Endothelial cell of umbilical vein (primary cell): ENCODE data around the gene TMEM94. TPM values are rescaled to one million over a fixed set of nuclear protein-coding genes. Genes with fewer than 3 reads are reported as not detected.

Experiments
- BruUV-seq: library from RNA; stranded (reverse); fragments of 400-500 nt; replicated peaks from 2 replicates; lab custom pipeline; 2021; lab: Mats Ljungman, UMichigan
- CTCF ChIA-PET: fragments of 300-600, 350-600 bp; sonication (Branson Sonifier 250); formaldehyde crosslinking; loops from one replicate; lab custom pipeline; 2021; ENCODE audit warnings: antibody characterized with exemption, inconsistent platforms; lab: Charles Lee
- POLR2A ChIA-PET: fragments of 300-600, 350-600 bp; sonication (Branson Sonifier 250); formaldehyde crosslinking; loops from one replicate; lab custom pipeline; 2021; ENCODE audit warnings: antibody characterized with exemption, inconsistent platforms; lab: Charles Lee
- DNase-seq: peaks from one replicate; pipeline ENCODE4 v3.0.0-alpha.2; 2011; ENCODE audit warnings: low read depth, low spot score
- FAIRE-seq: peaks from 2 replicates; lab custom pipeline; 2011; peaks lifted over from hg19 to GRCh38; lab: Jason Lieb, UNC
- H2AFZ ChIP-seq: 2 replicates; pipeline ENCODE4 v1.6.0; 2012; ENCODE audit warnings: low read depth, low read length, control low read depth, inconsistent platforms
- H3K27ac ChIP-seq: 2 replicates; pipeline ENCODE4 v1.5.1; 2011; ENCODE audit warnings: low read depth, mild to moderate bottlenecking, control low read depth, low read length, moderate library complexity; ENCODE audit not compliant: insufficient read depth
- H3K27me3 ChIP-seq, 2 experiments: 2 replicates each; pipeline versions ENCODE4 v1.6.0 to v1.6.1; 2011; ENCODE audit warnings: low read length in 2 of 2, mixed read lengths in 1 of 2; ENCODE audit not compliant: control insufficient read depth in 2 of 2, insufficient read depth in 2 of 2
- H3K36me3 ChIP-seq, 2 experiments: 2 replicates in 1 of 2; 3 replicates in 1 of 2; pipeline ENCODE4 v1.5.1; 2011; ENCODE audit warnings: low read length in 2 of 2, mild to moderate bottlenecking in 1 of 2, moderate library complexity in 1 of 2; ENCODE audit not compliant: control insufficient read depth in 2 of 2, insufficient read depth in 2 of 2; ENCODE audit errors: extremely low read depth in 1 of 2
- H3K4me1 ChIP-seq: 3 replicates; pipeline ENCODE4 v1.5.1; 2011; ENCODE audit warnings: mild to moderate bottlenecking, low read length; ENCODE audit not compliant: control insufficient read depth, insufficient read depth; ENCODE audit errors: extremely low read depth
- H3K4me2 ChIP-seq: 2 replicates; pipeline ENCODE4 v1.6.1; 2011; ENCODE audit warnings: low read length, control low read depth, mixed read lengths; ENCODE audit not compliant: insufficient read depth
- H3K4me3 ChIP-seq, 3 experiments: fragments of 200-600 bp in 1 of 3; sonication (generic), shearing (Covaris generic) in 1 of 3; replicated peaks in 1 of 3; 2 replicates each; pipeline ENCODE4 v1.5.1; 2011 to 2016; ENCODE audit warnings: control low read depth in 3 of 3, low read length in 3 of 3, mild to moderate bottlenecking in 2 of 3, inconsistent platforms in 1 of 3, low read depth in 1 of 3, moderate library complexity in 1 of 3; ENCODE audit not compliant: insufficient read depth in 1 of 3
- H3K79me2 ChIP-seq: 2 replicates; pipeline ENCODE4 v1.6.0; 2012; ENCODE audit warnings: low read length, inconsistent platforms; ENCODE audit not compliant: control insufficient read depth, insufficient read depth
- H3K9ac ChIP-seq: replicated peaks from 2 replicates; pipeline ENCODE3; 2011; ENCODE audit warnings: low read length, control low read depth; ENCODE audit not compliant: insufficient read depth; ENCODE audit errors: extremely low read depth
- H3K9me1 ChIP-seq: replicated peaks from 3 replicates; pipeline ENCODE4 v1.6.0; 2011; ENCODE audit warnings: mild to moderate bottlenecking, low read length; ENCODE audit not compliant: control insufficient read depth, insufficient read depth; ENCODE audit errors: extremely low read depth
- H3K9me3 ChIP-seq: replicated peaks from 2 replicates; pipeline ENCODE4 v1.5.1; 2012; ENCODE audit warnings: low read length, inconsistent platforms; ENCODE audit not compliant: control insufficient read depth, insufficient read depth
- H4K20me1 ChIP-seq: replicated peaks from 2 replicates; pipeline ENCODE3; 2011; ENCODE audit warnings: mild to moderate bottlenecking, low read length; ENCODE audit not compliant: control insufficient read depth, insufficient read depth; ENCODE audit errors: extremely low read depth
- CTCF ChIP-seq, 2 donors: IDR thresholded peaks; 1 replicate in 1 of 2; 2 replicates in 1 of 2; pipeline ENCODE4 v1.5.1; 2011; ENCODE audit warnings: low read length in 2 of 2, mild to moderate bottlenecking in 2 of 2, moderate library complexity in 2 of 2, control low read depth in 1 of 2, inconsistent platforms in 1 of 2, low read depth in 1 of 2; ENCODE audit not compliant: insufficient read depth in 1 of 2; ENCODE audit errors: extremely low read depth in 1 of 2
- EZH2 ChIP-seq: IDR thresholded peaks from 2 replicates; pipeline ENCODE4 v1.6.1; 2012; ENCODE audit warnings: borderline replicate concordance, low read depth, mild to moderate bottlenecking, moderate library complexity, low read length, inconsistent platforms; ENCODE audit not compliant: severe bottlenecking
- FOS ChIP-seq: IDR thresholded peaks from 2 replicates; pipeline ENCODE4 v1.6.1; 2011; ENCODE audit warnings: mild to moderate bottlenecking, low read length, moderate library complexity, borderline replicate concordance; ENCODE audit not compliant: insufficient read depth
- GATA2 ChIP-seq: IDR thresholded peaks from 2 replicates; pipeline ENCODE4 v1.7.0; 2011; ENCODE audit warnings: low read depth, mild to moderate bottlenecking, moderate library complexity, mixed read lengths, low read length; ENCODE audit not compliant: insufficient read length, insufficient read depth
- JUN ChIP-seq: IDR thresholded peaks from 2 replicates; pipeline ENCODE4 v1.6.1; 2011; ENCODE audit warnings: borderline replicate concordance, low read depth; ENCODE audit not compliant: insufficient read length, insufficient read depth
- MAX ChIP-seq: IDR thresholded peaks from 2 replicates; pipeline ENCODE4 v1.6.1; 2011; ENCODE audit not compliant: insufficient read depth, insufficient read length
- MYC ChIP-seq: IDR thresholded peaks from one replicate; pipeline ENCODE4 v1.6.1; 2011; ENCODE audit warnings: mild to moderate bottlenecking, low read depth, low read length
- POLR2A ChIP-seq: IDR thresholded peaks from 2 replicates; pipeline ENCODE4 v1.6.1; 2012; ENCODE audit warnings: low read depth, mild to moderate bottlenecking, control low read depth, low read length
- POLR2AphosphoS5 ChIP-seq: IDR thresholded peaks from 2 replicates; pipeline ENCODE4 v1.6.1; 2012; ENCODE audit warnings: low read depth, mild to moderate bottlenecking, control low read depth, low read length, moderate library complexity; ENCODE audit not compliant: insufficient read depth
- dilution Hi-C: fragments of 300-500 bp; cut with MboI; formaldehyde crosslinking; loops from one replicate; pipeline ENCODE4 v1.15.0; 2019; ENCODE audit warnings: low sequenced_read_pairs; ENCODE audit not compliant: extremely low pct_ligation_motif_present
- intact Hi-C: fragments of 100-400 bp; cut with micrococcal nuclease; formaldehyde crosslinking; loops from one replicate; pipeline ENCODE4 v1.10.0; 2022
- polyA plus RNA-seq, 4 experiments: library from polyadenylated mRNA; depleted of rRNA in 3 of 4; stranded (reverse) in 3 of 4; unstranded in 1 of 4; fragments of >200 nt; gene quantifications; 2 replicates each; pipeline versions ENCODE4 v1.2.1 to v1.2.3, GENCODE V29; 2011 to 2012; ENCODE audit warnings: missing spikeins in 1 of 4
- total RNA-seq: library from RNA; stranded (reverse); gene quantifications from 2 replicates; pipeline ENCODE4 v1.2.3, GENCODE V29; 2021

Gene TMEM94
- total and polyA plus RNA-seq, 2 donors (not counting 3 experiments of a cell fraction or from before 2014, with no cell fraction given), result 69.2 to 75.9 TPM

DNA sequence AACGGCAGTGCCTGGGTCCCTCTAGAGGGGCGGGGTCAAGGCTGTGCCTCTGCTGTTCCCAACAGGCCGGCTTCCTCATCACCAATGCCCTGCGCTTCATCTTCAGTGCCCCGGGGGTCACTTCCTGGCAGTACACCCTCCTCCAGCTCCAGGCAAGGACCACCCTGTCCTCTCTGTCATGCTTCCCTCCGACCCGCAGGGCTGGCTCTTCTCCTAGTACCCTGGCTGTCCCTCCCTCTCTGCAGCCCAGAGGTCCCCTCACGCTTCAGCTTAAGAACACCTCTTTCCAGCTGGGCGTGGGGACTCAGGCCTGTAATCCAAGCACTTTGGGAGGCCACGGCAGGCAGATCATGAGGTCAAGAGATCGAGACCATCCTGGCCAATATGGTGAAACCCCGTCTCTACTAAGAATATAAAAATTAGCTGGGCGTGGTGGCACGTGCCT is 33.1 kb downstream of the TMEM94 start:
- no TSS peak for BruUV-seq
- POLR2A ChIA-PET, result no interaction called here
- FAIRE-seq, result no peak

More for the DNA sequence above, 33.1 kb downstream of the TMEM94 start:
- Histone ChIP-seq H3K9ac (no peak overlapping the region), H3K36me3 (peaks cover 0 to 16% of the 10 kb centered on the region in 2 experiments), H2AFZ (no peak overlapping the region), H3K27me3 (no peaks in the 10 kb centered on the region), H3K9me3 (no peaks in the 10 kb centered on the region), H3K9me1 (no peaks in the 10 kb centered on the region), H3K27ac (no peak overlapping the region), H3K4me2 (no peak overlapping the region), H3K79me2 (no peaks in the 10 kb centered on the region), H4K20me1 (no peaks in the 10 kb centered on the region), H3K4me3 (no peak overlapping the region), H3K4me1 (peaks cover 9% of the 10 kb centered on the region)
- TF ChIP-seq CTCF (IDR thresholded peaks at IDR 0.05; ENCODE audit: extremely low read depth in 1 of 2, insufficient read depth in 1 of 2, low read depth in 1 of 2, low read length in 2 of 2) (no peak), GATA2 (no peak), POLR2A (no peak), EZH2 (no peak), JUN (no peak), FOS (no peak), MYC (no peak), POLR2AphosphoS5 (no peak), MAX (no peak)
- intact Hi-C loops, result no loop called here
- dilution Hi-C loops, result no loop called here
- DNase-seq, result no peak
- CTCF ChIA-PET, result no interaction called here
